Measurements from ENCODE around the gene AKT2.

AKT2 gene

DNA sequence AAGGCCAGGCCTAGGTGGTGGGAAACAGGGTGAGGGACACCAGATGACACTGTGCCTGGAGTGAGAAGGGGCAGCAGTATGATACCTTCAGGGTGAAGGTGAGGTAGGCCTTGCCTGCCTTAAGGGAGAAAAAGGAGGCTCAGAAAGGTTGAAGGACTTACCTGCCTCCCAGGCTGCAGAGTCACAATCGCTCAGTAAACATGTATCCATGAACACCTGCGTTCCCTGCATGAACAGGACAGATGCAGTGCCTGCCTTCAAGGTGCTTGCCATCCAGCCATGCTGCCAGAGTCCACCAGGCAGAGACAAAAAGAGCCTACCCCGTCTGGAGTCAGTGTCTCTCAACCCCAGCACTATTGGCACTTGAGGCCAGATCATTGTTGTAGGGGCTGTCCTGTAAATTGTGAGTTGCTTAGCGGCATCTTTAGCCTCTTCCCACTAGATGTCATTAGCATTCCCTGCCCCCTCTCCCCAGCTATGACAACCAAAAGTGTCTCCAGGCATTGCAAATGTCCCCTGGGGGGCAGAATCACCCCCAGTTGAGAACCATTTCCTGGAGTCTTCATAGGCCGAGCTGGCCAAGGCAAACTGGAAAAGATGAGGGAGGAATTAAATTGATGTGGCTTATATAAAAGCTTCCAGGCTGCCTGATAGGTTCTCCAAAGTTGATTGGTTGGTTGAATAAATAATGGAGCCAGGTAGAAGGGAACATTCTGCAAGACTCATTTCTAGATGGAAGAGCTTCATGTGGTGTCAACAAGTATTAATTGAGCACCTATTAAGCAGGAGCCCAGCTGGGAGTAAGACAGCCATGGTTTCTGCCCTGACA lies 92.2 kb downstream of the AKT2 start:
- no peak for DNase-seq (ENCODE audit: low read depth in 1 of 2, low spot score in 1 of 2)

DNA sequence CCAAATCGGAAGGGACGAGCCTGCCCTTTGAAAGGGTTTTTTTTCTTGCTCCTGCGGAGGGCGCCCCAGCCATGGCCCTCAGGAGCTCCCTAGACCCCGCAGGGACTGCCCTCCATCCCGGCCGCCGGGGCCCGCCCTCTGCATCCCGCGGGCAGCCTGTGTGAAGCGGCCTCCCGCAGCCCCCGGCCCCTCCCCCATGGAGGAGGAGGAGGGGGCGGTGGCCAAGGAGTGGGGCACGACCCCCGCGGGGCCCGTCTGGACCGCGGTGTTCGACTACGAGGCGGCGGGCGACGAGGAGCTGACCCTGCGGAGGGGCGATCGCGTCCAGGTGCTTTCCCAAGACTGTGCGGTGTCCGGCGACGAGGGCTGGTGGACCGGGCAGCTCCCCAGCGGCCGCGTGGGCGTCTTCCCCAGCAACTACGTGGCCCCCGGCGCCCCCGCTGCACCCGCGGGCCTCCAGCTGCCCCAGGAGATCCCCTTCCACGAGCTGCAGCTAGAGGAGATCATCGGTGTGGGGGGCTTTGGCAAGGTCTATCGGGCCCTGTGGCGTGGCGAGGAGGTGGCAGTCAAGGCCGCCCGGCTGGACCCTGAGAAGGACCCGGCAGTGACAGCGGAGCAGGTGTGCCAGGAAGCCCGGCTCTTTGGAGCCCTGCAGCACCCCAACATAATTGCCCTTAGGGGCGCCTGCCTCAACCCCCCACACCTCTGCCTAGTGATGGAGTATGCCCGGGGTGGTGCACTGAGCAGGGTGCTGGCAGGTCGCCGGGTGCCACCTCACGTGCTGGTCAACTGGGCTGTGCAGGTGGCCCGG lies 93.1 kb downstream of the AKT2 start:
- peak in 1 of 2 donors; percentile 8 for DNase-seq (ENCODE audit: low read depth in 1 of 2, low spot score in 1 of 2)

DNA sequence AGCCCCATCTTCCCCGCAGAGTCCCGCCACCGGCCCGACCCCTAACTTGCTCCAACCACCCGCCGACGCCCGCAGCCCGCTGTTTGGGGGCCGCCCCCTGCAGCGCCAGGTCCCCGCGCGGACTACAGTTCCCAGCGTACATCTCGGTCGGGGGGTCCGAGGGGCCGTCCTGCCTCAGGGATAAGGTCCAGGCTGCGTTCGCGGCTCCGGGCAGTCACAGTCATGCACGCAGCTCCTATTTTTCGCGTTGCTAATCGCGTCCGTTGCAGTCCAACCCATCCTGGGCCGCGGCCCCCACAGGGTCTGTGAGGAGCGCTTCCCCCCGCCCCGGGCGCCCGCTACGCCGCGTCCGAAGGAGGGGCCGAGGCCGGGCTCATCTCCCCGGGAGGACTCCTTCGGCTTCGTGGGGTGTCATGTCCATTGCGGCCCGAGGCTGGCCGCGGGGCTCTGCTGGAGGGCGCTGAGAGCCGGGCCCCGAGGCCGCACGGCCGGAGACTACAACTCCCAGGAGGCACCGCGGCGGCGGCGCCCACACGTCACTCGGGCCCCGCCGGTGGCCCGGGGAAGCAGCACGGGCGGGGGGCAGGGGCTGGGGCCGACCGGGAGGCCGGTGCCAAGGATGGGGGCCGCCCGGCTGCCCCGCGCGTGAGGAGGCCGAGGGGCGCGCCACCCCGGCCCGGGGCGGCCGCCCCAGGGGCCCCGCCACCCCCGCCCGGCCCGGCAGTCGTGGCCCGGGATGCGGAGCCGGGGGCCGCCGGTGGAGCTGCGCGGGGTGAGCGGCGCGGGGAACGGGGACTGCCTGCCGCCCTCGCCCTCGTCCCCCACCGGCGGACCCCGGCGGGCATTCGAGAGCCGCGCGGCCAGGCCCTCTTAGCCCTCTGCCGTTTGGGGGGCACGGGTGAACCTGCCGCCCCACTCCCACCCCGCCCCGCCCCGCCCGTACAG lies 94.0 kb downstream of the AKT2 start, which contains the start of gene MAP3K10:
TSS of gene MAP3K10 (plus strand) at position 536 of the 945 bp plus-strand sequence. CDS start 606 bp downstream, outside the sequence.
- DNase-seq (ENCODE audit: low read depth in 1 of 2, low spot score in 1 of 2): peak; percentile 51 to 57

DNA sequence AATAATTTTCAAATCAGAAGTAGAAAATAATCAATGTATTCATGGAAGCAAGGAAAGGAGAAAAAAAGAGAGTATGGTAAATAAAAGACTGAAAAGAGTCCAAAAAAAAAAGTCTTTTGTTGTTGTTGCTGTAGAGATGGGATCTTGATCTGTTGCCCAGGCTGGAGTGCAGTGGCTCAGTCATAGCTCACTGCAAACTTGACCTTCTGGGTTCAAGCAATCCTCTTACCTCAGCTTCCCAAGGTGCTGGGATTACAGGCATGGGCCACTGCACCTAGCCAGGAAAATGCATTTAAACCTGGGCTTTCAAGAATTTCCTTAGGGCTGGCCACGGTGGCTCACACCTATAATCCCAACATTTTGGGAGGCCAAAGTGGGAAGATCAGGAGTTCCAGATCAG lies 100.9 kb downstream of the AKT2 start:
- DNase-seq (ENCODE audit: low read depth in 1 of 2, low spot score in 1 of 2): no peak

All from activated T-helper 1 cell treated with anti-CD3 and anti-CD28 coated beads, Interleukin-2, amount 50 U/mL, for 16 hours (primary cell).